Hepatocyte (in vitro differentiated cells): ENCODE results near the gene CDHR3. TPM values are rescaled to one million over a fixed set of nuclear protein-coding genes. Genes with fewer than 3 reads are reported as not detected.

ENCODE experiments used
- DNase-seq: peaks from one replicate; pipeline ENCODE4 v3.0.0-alpha.2; 2016; ENCODE audit warnings: low spot score
- H2AFZ ChIP-seq: fragments of 200-600 bp; sonication (generic); 2 replicates; pipeline ENCODE4 v1.6.0; 2016; ENCODE audit warnings: antibody characterized with exemption, mild to moderate bottlenecking
- H3K27ac ChIP-seq: fragments of 200-600 bp; sonication (generic); 2 replicates; pipeline ENCODE4 v1.5.1; 2016; ENCODE audit warnings: mild to moderate bottlenecking
- H3K27me3 ChIP-seq: fragments of 200-600 bp; sonication (generic); 2 replicates; pipeline ENCODE4 v1.6.1; 2016
- H3K36me3 ChIP-seq: fragments of 200-600 bp; sonication (generic); replicated peaks from 2 replicates; pipeline ENCODE4 v1.5.1; 2016; ENCODE audit warnings: low read depth; ENCODE audit not compliant: insufficient read depth
- H3K4me1 ChIP-seq: fragments of 200-600 bp; sonication (generic); 2 replicates; pipeline ENCODE4 v1.5.1; 2016; ENCODE audit warnings: mild to moderate bottlenecking, moderate library complexity; ENCODE audit not compliant: insufficient read depth
- H3K4me2 ChIP-seq: fragments of 200-600 bp; sonication (generic); 2 replicates; pipeline ENCODE4 v1.6.0; 2016
- H3K4me3 ChIP-seq: fragments of 200-600 bp; sonication (generic); 2 replicates; pipeline ENCODE4 v1.5.1; 2016; ENCODE audit warnings: mild to moderate bottlenecking
- H3K79me2 ChIP-seq: fragments of 200-600 bp; sonication (generic); 2 replicates; pipeline ENCODE4 v1.6.0; 2017; ENCODE audit warnings: mild to moderate bottlenecking
- H3K9me2 ChIP-seq: fragments of 200-600 bp; sonication (generic); replicated peaks from 2 replicates; pipeline ENCODE4 v1.6.0; 2017; ENCODE audit warnings: mild to moderate bottlenecking; ENCODE audit not compliant: insufficient read depth
- H3K9me3 ChIP-seq: fragments of 200-600 bp; sonication (generic); 2 replicates; pipeline ENCODE4 v1.5.1; 2016; ENCODE audit warnings: low read depth, mild to moderate bottlenecking
- H4K20me1 ChIP-seq: fragments of 200-600 bp; sonication (generic); 2 replicates; pipeline ENCODE4 v1.6.0; 2016; ENCODE audit warnings: mild to moderate bottlenecking; ENCODE audit not compliant: insufficient read depth, poor library complexity, severe bottlenecking
- EZH2 ChIP-seq: fragments of 200-600 bp; sonication (generic); IDR thresholded peaks from 2 replicates; pipeline ENCODE4 v1.6.1; 2016; ENCODE audit warnings: antibody characterized with exemption, mild to moderate bottlenecking, borderline replicate concordance
- EZH2phosphoT487 ChIP-seq: fragments of 200-600 bp; sonication (generic); IDR thresholded peaks from one replicate; pipeline ENCODE4 v1.6.1; 2018; ENCODE audit warnings: antibody characterized with exemption, mild to moderate bottlenecking, low read depth, moderate library complexity; ENCODE audit not compliant: unreplicated experiment, severe bottlenecking
- WGBS: methylation state at CpG from one replicate; pipeline ENCODE4 v1.1.6; 2016; ENCODE audit warnings: low lambda C conversion rate; ENCODE audit errors: missing lambda C conversion rate; 5-methylcytosine and 5-hydroxymethylcytosine counted together
- polyA plus RNA-seq: library from polyadenylated mRNA; unstranded; fragments of >200 nt; fragmentation: Nextera tagmentation; extraction: Ambion mirVana; gene quantifications from 2 replicates; pipeline ENCODE4 v1.2.1, GENCODE V29; 2016
- total RNA-seq: library from RNA; depleted of rRNA; stranded (reverse); fragments of >200 nt; gene quantifications from 2 replicates; pipeline ENCODE4 v1.2.3, GENCODE V29; 2014
- TF ChIP-seq, protein P1 (sequence below): fragments of 200-600 bp; sonication (generic); IDR thresholded peaks from 2 replicates; pipeline ENCODE4 v1.5.1; 2016; ENCODE audit warnings: antibody characterized with exemption, mild to moderate bottlenecking; ENCODE audit not compliant: poor library complexity

The CDHR3 gene
- total and polyA plus RNA-seq, 2 experiments from 2014 or later: 3.3 to 6.9 TPM

- H3K4me2 ChIP-seq: no peak overlapping the region
- DNase-seq: no peak
- no peaks in the 10 kb centered on the region for H3K79me2 ChIP-seq
- no peak overlapping the region for H3K27ac ChIP-seq
- H3K36me3 ChIP-seq: no peaks in the 10 kb centered on the region
- WGBS: 73% methylated on average over 19 of the region's 19 CpGs
- H2AFZ ChIP-seq: no peak overlapping the region
- peaks cover 3% of the 10 kb centered on the region for H3K4me1 ChIP-seq
- no peaks in the 10 kb centered on the region for H4K20me1 ChIP-seq
- no peaks in the 10 kb centered on the region for H3K9me3 ChIP-seq
- no peaks in the 10 kb centered on the region for H3K9me2 ChIP-seq
- peaks cover 2% of the 10 kb centered on the region for H3K27me3 ChIP-seq
- H3K4me3 ChIP-seq: no peak overlapping the region
- TF ChIP-seq, protein P1, sequence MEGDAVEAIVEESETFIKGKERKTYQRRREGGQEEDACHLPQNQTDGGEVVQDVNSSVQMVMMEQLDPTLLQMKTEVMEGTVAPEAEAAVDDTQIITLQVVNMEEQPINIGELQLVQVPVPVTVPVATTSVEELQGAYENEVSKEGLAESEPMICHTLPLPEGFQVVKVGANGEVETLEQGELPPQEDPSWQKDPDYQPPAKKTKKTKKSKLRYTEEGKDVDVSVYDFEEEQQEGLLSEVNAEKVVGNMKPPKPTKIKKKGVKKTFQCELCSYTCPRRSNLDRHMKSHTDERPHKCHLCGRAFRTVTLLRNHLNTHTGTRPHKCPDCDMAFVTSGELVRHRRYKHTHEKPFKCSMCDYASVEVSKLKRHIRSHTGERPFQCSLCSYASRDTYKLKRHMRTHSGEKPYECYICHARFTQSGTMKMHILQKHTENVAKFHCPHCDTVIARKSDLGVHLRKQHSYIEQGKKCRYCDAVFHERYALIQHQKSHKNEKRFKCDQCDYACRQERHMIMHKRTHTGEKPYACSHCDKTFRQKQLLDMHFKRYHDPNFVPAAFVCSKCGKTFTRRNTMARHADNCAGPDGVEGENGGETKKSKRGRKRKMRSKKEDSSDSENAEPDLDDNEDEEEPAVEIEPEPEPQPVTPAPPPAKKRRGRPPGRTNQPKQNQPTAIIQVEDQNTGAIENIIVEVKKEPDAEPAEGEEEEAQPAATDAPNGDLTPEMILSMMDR: no peak
- TF ChIP-seq EZH2: no peak
These were observed 95.2 kb downstream of the CDHR3 start for GRCh38 chr7:106057962-106058927.

- H3K4me3 ChIP-seq: no peak overlapping the region
- H3K36me3 ChIP-seq: no peaks in the 10 kb centered on the region
- H3K9me2 ChIP-seq: no peaks in the 10 kb centered on the region
- no peak for DNase-seq
- H2AFZ ChIP-seq: no peak overlapping the region
- H3K9me3 ChIP-seq: no peaks in the 10 kb centered on the region
- H3K4me2 ChIP-seq: no peak overlapping the region
- no peak overlapping the region for H3K27ac ChIP-seq
- no peaks in the 10 kb centered on the region for H3K27me3 ChIP-seq
- H3K79me2 ChIP-seq: no peaks in the 10 kb centered on the region
- H4K20me1 ChIP-seq: no peaks in the 10 kb centered on the region
- TF ChIP-seq EZH2phosphoT487 (no peak), EZH2 (no peak)
- TF ChIP-seq, protein P1: no peak
- H3K4me1 ChIP-seq: peaks cover 3% of the 10 kb centered on the region
- whole genome bisulfite sequencing: 95% methylated on average over 3 of the region's 3 CpGs
These were observed 95.9 kb downstream of the CDHR3 start for GRCh38 chr7:106058928-106059324.

DNA sequence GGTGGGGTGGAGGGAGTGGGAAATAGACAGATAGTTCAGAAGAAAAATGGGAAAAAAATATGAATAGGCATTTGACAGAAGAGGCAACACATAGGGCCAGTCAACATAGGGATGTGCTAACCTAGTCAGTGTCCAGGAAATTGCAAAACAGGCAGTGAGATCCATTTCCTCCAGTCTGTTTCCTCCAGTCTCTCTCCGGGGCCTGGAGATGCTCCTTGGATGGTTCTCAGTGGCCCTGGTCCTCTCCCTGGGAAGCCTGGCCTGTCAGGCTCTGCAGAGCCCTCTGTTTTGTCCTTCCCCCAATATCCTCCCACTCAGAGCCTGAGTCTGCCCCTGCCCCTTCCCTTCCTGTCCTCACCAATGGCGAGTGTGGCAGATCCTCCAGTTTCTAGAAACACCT is 96.5 kb downstream of the CDHR3 start:
- H2AFZ ChIP-seq: no peak overlapping the region
- no peak overlapping the region for H3K27ac ChIP-seq
- H3K9me2 ChIP-seq: no peaks in the 10 kb centered on the region
- H3K79me2 ChIP-seq: no peaks in the 10 kb centered on the region
- no peaks in the 10 kb centered on the region for H3K9me3 ChIP-seq
- 82% methylated on average over 2 of the region's 2 CpGs for WGBS
- H3K36me3 ChIP-seq: no peaks in the 10 kb centered on the region
- no peak overlapping the region for H3K4me3 ChIP-seq
- no peaks in the 10 kb centered on the region for H4K20me1 ChIP-seq
- TF ChIP-seq, protein P1: no peak
- TF ChIP-seq EZH2phosphoT487 (no peak), EZH2 (no peak)
- no peaks in the 10 kb centered on the region for H3K27me3 ChIP-seq
- DNase-seq: no peak
- peaks cover 4% of the 10 kb centered on the region for H3K4me1 ChIP-seq
- H3K4me2 ChIP-seq: no peak overlapping the region
